Astrocyte (in vitro differentiated cells and primary cell): Measurements from ENCODE around the gene C1R.

ENCODE experiments used
- CTCF ChIP-seq: IDR thresholded peaks from 2 replicates; pipeline ENCODE4 v1.5.1; 2011; ENCODE audit warnings: low read depth, mild to moderate bottlenecking, inconsistent platforms, low read length, moderate library complexity; ENCODE audit not compliant: insufficient read depth
- EZH2 ChIP-seq: IDR thresholded peaks from 2 replicates; pipeline ENCODE4 v1.6.1; 2012; ENCODE audit warnings: mild to moderate bottlenecking, low read length, inconsistent platforms; ENCODE audit not compliant: insufficient read depth

- TF ChIP-seq CTCF, result no peak
- TF ChIP-seq EZH2, result no peak
These were observed 46.3 kb downstream of the C1R start for GRCh38 chr12:7045913-7046312.
